ENCODE results near the gene IL3. TPM values are rescaled to one million over a fixed set of nuclear protein-coding genes. Genes with fewer than 3 reads are reported as not detected.

IL3 gene
- total RNA-seq, 4 donors from 2014 or later = not detected

DNA sequence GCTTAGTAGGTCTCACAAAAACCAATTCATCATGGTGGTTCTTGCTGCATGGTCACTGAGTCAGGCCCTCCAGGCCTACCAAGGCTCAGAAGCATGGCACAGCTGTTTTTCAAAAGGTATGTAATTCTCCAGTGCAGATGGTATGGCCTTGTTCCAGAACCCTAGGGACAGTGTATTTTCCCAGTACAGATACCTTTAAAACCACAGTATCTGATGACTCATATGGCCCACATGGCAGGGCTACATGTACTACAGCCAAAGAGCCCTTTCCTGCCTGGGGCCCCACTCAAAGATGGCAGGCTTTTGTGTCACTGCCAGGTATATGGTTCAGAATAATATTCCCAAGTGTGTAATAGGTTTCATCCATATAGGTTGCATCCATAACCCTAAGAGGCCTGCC, 29.7 kb downstream of the IL3 start:
- Histone ChIP-seq H3K9me3 (no peaks in the 10 kb centered on the region), H3K27ac (no peak overlapping the region), H3K27me3 (no peaks in the 10 kb centered on the region), H3K4me3 (no peak overlapping the region), H3K36me3 (no peaks in the 10 kb centered on the region), H3K4me1 (peaks cover 0 to 5% of the 10 kb centered on the region in 2 donors)
- DNase-seq (no peak), ATAC-seq (no peak)
- intact Hi-C loops (cut with DNase I; ENCODE audit: low total_unique reads) (no loop called here), in situ Hi-C loops (cut with MboI; ENCODE audit: low sequenced_read_pairs in 4 of 4) (no loop called here)
- TF ChIP-seq CTCF (IDR thresholded peaks at IDR 0.05 in 4 of 5, conservative IDR thresholded peaks at IDR 0.05 in 1 of 5) (no peak), POLR2A (IDR thresholded peaks at IDR 0.05) (no peak)

GRCh38 chr5:132093271-132093670, 32.8 kb downstream of the IL3 start:
- Histone ChIP-seq H3K4me1 (no peaks in the 10 kb centered on the region), H3K27ac (no peak overlapping the region), H3K4me3 (no peak overlapping the region), H3K27me3 (no peaks in the 10 kb centered on the region), H3K9me3 (no peaks in the 10 kb centered on the region), H3K36me3 (no peaks in the 10 kb centered on the region)
- in situ Hi-C loops (cut with MboI; ENCODE audit: low sequenced_read_pairs in 4 of 4) (no loop called here), intact Hi-C loops (cut with DNase I; ENCODE audit: low total_unique reads) (no loop called here)
- no peak for TF ChIP-seq POLR2A (IDR thresholded peaks at IDR 0.05)
- no peak for TF ChIP-seq CTCF (IDR thresholded peaks at IDR 0.05 in 4 of 5, conservative IDR thresholded peaks at IDR 0.05 in 1 of 5)
- DNase-seq (no peak), ATAC-seq (no peak)

DNA sequence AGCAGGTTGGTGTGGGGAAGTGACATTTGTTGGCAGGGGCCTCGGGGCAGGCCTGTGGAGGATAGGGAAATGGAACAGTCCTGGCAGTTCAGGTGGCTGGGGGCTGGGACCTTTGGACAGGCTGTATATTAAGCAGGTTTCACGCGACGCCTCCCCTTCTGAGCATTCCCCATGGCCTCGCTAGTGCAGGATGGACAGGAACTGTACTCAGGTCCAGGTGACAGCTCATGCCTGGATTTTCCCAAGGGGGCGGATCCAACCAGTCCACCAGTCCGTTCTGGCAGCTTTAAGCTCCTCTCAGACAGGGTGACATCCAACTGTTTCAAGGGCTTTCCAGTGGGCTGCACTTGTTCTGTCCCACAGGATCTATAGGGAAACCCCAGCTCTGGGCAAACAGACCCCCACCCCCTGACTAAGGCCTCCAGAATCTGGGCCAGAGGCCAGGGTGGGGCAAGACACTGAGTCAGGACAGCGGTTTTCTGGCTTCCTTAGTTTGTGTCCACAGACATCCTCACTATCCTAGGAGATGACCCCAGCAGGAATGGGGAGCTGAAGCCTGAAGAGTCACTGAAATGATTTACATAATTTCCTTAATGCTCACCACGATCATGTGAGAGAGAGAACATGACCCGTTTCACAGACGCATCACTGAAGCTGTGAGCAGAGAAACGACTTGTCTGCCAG, 34.1 kb downstream of the IL3 start:
- H3K36me3 ChIP-seq = no peaks in the 10 kb centered on the region
- intact Hi-C loops (cut with DNase I; ENCODE audit: low total_unique reads) = no loop called here
- ATAC-seq (no peak), DNase-seq (no peak)
- H3K9me3 ChIP-seq = no peaks in the 10 kb centered on the region
- in situ Hi-C loops (cut with MboI; ENCODE audit: low sequenced_read_pairs in 4 of 4) = no loop called here
- no peak for TF ChIP-seq CTCF (IDR thresholded peaks at IDR 0.05 in 4 of 5, conservative IDR thresholded peaks at IDR 0.05 in 1 of 5)
- H3K4me1 ChIP-seq = no peaks in the 10 kb centered on the region
- no peak overlapping the region for H3K4me3 ChIP-seq
- H3K27me3 ChIP-seq = no peaks in the 10 kb centered on the region
- H3K27ac ChIP-seq = no peak overlapping the region

GRCh38 chr5:132095077-132095410, 34.6 kb downstream of the IL3 start:
- Histone ChIP-seq H3K36me3 (no peaks in the 10 kb centered on the region), H3K4me3 (no peak overlapping the region), H3K4me1 (no peaks in the 10 kb centered on the region), H3K27me3 (no peaks in the 10 kb centered on the region), H3K27ac (no peak overlapping the region), H3K9me3 (no peaks in the 10 kb centered on the region)
- no peak for ATAC-seq
- no peak for DNase-seq
- no peak for TF ChIP-seq CTCF (IDR thresholded peaks at IDR 0.05 in 4 of 5, conservative IDR thresholded peaks at IDR 0.05 in 1 of 5)
- no peak for TF ChIP-seq POLR2A (IDR thresholded peaks at IDR 0.05)
- in situ Hi-C loops (cut with MboI; ENCODE audit: low sequenced_read_pairs in 4 of 4) (no loop called here), intact Hi-C loops (cut with DNase I; ENCODE audit: low total_unique reads) (no loop called here)

GRCh38 chr5:132095424-132095972, 35.0 kb downstream of the IL3 start:
- intact Hi-C loops (cut with DNase I; ENCODE audit: low total_unique reads) = no loop called here
- Histone ChIP-seq H3K27ac (no peak overlapping the region), H3K4me1 (no peaks in the 10 kb centered on the region), H3K4me3 (no peak overlapping the region), H3K27me3 (no peaks in the 10 kb centered on the region), H3K36me3 (no peaks in the 10 kb centered on the region), H3K9me3 (no peaks in the 10 kb centered on the region)
- in situ Hi-C loops (cut with MboI; ENCODE audit: low sequenced_read_pairs in 4 of 4) = no loop called here
- no peak for TF ChIP-seq POLR2A (IDR thresholded peaks at IDR 0.05)
- ATAC-seq (no peak), DNase-seq (no peak)

All from gastrocnemius medialis (tissue), 4 donors.